ENCODE results near the gene AATK.
"Not testable (repeated sequence)": the region's sequence is repeated elsewhere in the genome, so short reads cannot be mapped to it uniquely, and the experiment has no call there.

Gene AATK

GRCh38 chr17:81161536-81161935, 4.5 kb downstream of the AATK start:
- DNase-seq: no peak

GRCh38 chr17:81160747-81161453, 5.1 kb downstream of the AATK start:
- DNase-seq: no peak

GRCh38 chr17:81160306-81160705, 5.7 kb downstream of the AATK start:
- DNase-seq: no peak

GRCh38 chr17:81159611-81160265, 6.3 kb downstream of the AATK start:
- DNase-seq: no peak

- no peak for DNase-seq
These were observed 7.1 kb downstream of the AATK start for GRCh38 chr17:81158688-81159590.

- no peak for DNase-seq
These were observed 8.0 kb downstream of the AATK start for GRCh38 chr17:81157848-81158687.

DNA sequence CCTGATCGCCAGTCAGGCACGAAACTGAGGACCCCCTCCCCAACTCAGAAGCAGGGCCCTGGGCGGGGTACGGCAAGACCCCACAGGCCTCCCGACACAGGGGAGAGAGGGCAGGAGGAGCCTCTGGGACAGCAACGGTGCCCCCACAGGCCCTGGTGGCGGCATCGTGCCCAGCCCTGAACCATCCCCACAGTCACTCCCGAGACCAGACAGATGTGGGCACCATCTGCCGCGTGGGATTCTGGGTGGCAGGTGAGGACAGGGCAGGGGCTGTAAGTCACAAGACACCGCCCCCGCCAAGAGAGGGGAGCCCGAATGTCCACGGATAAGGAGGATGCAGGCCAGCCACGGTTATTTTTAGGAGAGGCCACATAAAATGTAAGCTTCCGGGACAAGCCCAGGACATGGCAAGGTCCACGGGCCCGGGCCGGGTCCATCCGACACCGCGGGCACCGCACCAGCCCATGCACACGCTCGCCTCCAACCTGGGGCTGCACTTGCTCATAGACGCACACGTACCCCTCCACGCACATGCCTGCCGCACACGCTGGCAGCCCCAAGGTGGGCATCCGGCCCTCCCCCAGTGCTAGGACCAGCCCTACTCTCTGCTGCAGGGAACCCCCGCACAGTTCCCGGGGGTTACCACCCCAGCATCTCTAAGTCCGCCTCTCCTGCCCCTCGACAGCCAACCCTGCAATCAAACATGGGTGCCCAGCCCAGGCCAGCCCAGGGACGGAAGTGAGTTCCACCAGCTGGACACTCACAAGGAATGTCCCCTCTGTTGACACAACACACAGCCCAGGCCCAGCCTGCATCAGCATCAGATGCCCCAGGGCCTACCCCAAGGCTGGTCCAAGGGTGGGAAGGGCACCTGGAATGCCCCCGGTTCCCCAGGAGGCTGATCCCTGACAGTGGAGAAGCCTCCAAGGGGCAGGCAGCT, 8.9 kb downstream of the AATK start:
- DNase-seq: no peak

DNA sequence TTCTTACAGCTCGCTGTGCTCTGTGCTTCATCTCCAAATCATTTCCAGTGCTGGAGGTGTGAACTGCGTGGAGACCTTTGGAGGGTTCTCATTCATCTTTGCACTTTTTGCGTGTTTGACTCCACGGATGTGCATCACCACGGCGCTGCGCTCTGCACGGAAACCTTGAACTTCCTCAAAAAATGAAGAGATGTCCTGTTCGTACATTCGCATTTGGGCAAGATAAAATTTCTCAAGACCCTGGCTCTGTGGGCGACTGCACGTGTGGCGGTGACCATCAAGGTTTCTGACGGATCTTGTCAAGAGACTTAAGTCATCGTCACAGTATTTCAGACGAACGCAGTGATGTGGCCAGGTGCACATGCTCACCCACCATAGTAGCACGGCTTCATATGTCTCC, 11.1 kb downstream of the AATK start:
- DNase-seq: no peak

- DNase-seq: not testable (repeated sequence)
These were observed 12.0 kb downstream of the AATK start for GRCh38 chr17:81154016-81154415.

DNA sequence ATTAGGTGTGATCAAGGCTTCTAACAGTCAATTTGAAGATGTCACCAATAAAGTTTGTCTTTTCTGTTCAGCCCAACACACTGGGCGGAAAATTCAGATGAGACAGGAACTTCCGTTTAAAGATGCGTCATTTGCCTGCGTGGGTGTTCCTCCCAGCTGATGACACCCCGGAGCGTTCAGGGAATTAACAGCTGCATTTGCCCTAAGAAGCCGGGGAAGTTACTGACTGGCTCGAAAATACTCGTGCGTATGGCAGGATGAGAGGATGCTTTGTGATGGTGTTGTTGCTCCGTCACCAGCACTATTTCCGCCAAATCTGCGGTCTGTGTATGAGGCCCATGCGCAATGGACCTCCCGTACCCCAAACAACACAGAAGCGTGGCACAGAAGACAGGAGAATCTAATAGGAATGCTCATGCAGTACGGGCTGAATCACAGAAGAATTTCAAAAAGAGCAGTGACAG, 12.6 kb downstream of the AATK start:
- DNase-seq: no peak

DNA sequence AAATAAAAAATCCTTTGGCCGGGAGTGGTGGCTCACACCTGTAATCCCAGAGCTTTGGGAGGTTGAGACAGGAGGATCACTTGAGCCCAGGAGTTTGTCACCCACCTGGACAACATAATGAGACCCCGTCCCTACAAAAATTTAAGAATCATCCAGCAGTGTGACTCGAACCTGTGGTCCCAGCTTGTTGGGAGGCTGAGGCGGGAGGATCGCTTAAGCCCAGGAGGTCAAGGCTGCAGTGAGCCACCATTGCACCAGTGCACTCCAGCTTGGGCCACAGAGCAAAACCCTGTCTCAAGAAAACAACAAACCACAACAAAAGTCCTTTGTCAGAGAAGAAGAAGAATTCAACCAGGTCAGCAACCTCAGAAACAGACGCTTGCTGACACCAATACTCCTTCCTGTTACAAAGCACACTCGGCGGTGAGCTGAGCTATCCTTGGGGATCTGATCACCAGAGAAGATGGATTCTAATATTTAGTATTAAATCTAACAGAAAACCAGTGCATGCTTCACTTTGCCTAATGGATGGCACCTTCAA, 13.7 kb downstream of the AATK start:
- DNase-seq: no peak

DNA sequence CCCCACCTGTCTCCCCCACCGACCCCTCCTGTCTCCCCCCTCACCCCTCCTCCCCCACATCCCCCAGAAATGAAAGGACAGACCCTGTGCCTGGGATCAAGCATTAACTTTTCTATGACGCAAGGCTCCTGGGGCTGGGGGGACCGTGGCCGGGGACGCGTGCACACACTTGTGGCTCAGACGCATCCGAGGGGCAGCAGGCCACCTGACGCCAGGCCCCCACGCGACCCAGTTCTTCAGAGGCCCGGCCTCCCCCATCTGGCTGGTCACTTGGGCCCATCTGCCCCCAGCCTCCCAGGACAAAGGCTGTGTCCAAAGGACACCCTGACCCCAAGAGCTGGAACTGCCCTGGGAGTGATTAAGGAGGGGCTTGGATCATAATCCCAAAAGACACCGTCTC, 14.7 kb downstream of the AATK start:
- no peak for DNase-seq

- no peak for DNase-seq
These were observed 15.5 kb downstream of the AATK start for GRCh38 chr17:81150377-81151077.

- DNase-seq: no peak
These were observed 17.0 kb downstream of the AATK start for GRCh38 chr17:81148986-81149533.

DNA sequence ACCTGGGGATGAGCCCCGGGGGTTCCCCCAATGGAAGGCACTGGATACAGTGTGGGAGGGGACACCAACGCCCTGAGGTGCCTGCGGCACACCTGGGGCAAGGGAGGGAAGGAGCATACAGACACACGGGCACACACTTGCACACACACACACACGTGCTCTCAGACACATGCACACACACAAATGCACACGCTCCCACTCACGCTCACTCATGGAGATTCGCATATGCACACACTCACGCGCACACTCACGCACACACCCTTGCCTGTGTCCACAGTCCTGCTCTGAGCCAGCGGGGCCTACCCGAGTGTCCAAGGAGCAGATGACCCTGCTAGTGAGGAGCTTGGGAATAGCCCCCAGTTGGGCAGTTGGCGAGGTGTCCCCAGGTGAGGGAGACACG, 17.4 kb downstream of the AATK start:
- DNase-seq: no peak

GRCh38 chr17:81147701-81148100, 18.3 kb downstream of the AATK start:
- no peak for DNase-seq

DNA sequence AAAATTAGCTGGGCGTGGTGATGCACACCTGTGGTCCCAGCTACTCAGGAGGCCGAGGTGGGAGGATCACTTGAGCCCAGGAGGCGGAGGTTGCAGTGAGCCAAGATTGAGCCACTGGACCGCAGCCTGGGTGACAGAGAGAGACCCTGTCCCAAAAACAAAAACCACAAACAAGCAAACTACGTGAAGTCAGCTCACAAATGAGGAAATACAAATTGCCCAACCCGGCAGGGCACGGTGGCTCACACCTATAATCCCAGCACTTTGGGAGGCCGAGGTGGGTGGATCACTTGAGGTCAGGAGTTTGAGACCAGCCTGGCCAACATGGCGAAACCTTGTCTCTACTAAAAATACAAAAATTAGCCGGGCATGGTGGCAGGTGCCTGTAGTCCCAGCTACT, 19.8 kb downstream of the AATK start:
- not testable (repeated sequence) for DNase-seq

DNA sequence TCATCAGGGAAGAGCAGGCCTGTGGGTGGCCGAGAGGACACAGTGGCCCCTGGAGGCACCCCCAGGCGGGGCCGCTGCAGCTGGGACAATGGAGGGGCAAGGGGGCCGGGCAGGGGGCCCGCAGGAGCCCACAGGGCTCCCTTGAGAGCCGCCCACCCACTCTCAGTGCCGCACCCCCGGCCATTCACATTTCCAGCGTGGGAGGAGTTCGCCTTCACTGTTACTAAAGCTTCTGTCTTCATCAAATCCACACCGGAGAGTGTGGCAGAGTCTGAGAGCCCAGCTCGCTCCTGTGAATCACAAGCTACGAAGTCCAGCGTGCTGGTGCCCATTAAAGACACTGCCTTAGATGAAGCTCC, 21.6 kb downstream of the AATK start:
- DNase-seq: no peak

- no peak for DNase-seq
These were observed 22.2 kb downstream of the AATK start for GRCh38 chr17:81143717-81144422.

DNA sequence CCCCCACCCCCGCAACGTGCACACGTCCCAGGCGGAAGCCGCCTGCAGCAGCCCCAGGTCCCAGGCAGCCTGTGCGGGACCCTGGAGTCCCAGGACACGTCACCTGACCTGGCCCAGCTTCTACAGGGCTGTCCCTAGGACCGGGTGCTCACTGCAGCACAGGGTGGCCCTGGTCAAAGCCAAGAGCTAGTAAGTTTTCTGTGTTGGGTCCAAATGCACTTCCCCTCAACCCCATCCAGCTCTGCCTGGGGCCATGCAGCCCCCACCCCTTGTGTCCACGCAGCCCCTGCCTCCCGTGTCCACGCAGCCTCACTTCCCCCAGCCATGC, 22.9 kb downstream of the AATK start:
- no peak for DNase-seq
